ENCODE results near the gene ENGASE.

- no peak for TF ChIP-seq CTCF (IDR thresholded peaks at IDR 0.05; ENCODE audit: insufficient read depth, low read depth, low read length)
- no peak for TF ChIP-seq EZH2 (IDR thresholded peaks at IDR 0.05; ENCODE audit: insufficient read depth, low read length)
These were observed 37.8 kb downstream of the ENGASE start for GRCh38 chr17:79112471-79112870.
